H1 (cell line): ENCODE data around the gene GPHA2. TPM values are rescaled to one million over a fixed set of nuclear protein-coding genes. Genes with fewer than 3 reads are reported as not detected.

ENCODE experiments used
- FOSL1 ChIP-seq: IDR thresholded peaks from 2 replicates; pipeline ENCODE4 v1.6.1; 2011; ENCODE audit warnings: mild to moderate bottlenecking, low read depth, low read length, moderate library complexity; ENCODE audit not compliant: insufficient read depth
- POLR2AphosphoS5 ChIP-seq: IDR thresholded peaks from 2 replicates; pipeline ENCODE4 v1.6.1; 2011; ENCODE audit warnings: low read depth, low read length
- RAD21 ChIP-seq, 2 experiments: IDR thresholded peaks in 1 of 2; conservative IDR thresholded peaks in 1 of 2; 2 replicates each; pipeline ENCODE4 v1.6.1; 2011; ENCODE audit warnings: low read depth in 2 of 2, low read length in 2 of 2, improper control_type of control experiment in 1 of 2, inconsistent platforms in 1 of 2, mild to moderate bottlenecking in 1 of 2, moderate library complexity in 1 of 2
- SRF ChIP-seq: IDR thresholded peaks from 2 replicates; pipeline ENCODE4 v1.6.1; 2011; ENCODE audit warnings: mild to moderate bottlenecking, low read depth, low read length, moderate library complexity
- TAF1 ChIP-seq: IDR thresholded peaks from 2 replicates; pipeline ENCODE4 v1.6.1; 2011; ENCODE audit warnings: mild to moderate bottlenecking, low read depth, low read length
- TBP ChIP-seq: IDR thresholded peaks from 2 replicates; pipeline ENCODE4 v1.6.1; 2011; ENCODE audit warnings: low read depth, low read length, improper control_type of control experiment
- polyA plus RNA-seq, 7 experiments: library from polyadenylated mRNA; depleted of rRNA in 3 of 7; stranded (reverse) in 5 of 7; unstranded in 2 of 7; fragments of >200 nt in 5 of 7; fragments of 200-250 nt in 2 of 7; gene quantifications; 1 replicate in 5 of 7; 2 replicates in 1 of 7; 4 replicates in 1 of 7; pipeline versions ENCODE4 v1.2.1 to v1.2.3, GENCODE V29; 2011 to 2013; ENCODE audit warnings: missing spikeins in 2 of 7, mixed read lengths in 2 of 7
- total RNA-seq: library from RNA; stranded (reverse); fragmentation: NEBNext Ultra II Directional; extraction: Animal tissue kit (Norgen Biotek cat#: 25700); gene quantifications from 2 replicates; pipeline ENCODE4 v1.2.1, GENCODE V29; 2021

GPHA2 gene
- total and polyA plus RNA-seq, 2 of the 8 experiments (the other 6 are each of a cell fraction or from before 2014, with no cell fraction given): 0.97 to 4.4 TPM

- TF ChIP-seq RAD21 (IDR thresholded peaks at IDR 0.05 in 1 of 2, conservative IDR thresholded peaks at IDR 0.05 in 1 of 2; ENCODE audit: low read depth in 2 of 2, low read length in 2 of 2): no peak
- TF ChIP-seq SRF: no peak
- TF ChIP-seq TBP: no peak
- no peak for TF ChIP-seq FOSL1
- no peak for TF ChIP-seq TAF1
- TF ChIP-seq POLR2AphosphoS5: no peak
Measured at GRCh38 chr11:64917663-64917995, 18.1 kb downstream of the GPHA2 start (continued).
